HG02970 (cell line): ENCODE data around the gene DNAI1.
"Not testable (repeated sequence)": the region's sequence is repeated elsewhere in the genome, so short reads cannot be mapped to it uniquely, and the experiment has no call there.

Experiments used
- ATAC-seq: cut with Tn5 transposase; IDR thresholded peaks from one replicate; pipeline ENCODE4 v1.9.1; 2021; ENCODE audit warnings: mild to moderate bottlenecking, moderate library complexity, moderate number of reproducible peaks; ENCODE audit not compliant: unreplicated experiment, low FRiP score

The DNAI1 gene

DNA sequence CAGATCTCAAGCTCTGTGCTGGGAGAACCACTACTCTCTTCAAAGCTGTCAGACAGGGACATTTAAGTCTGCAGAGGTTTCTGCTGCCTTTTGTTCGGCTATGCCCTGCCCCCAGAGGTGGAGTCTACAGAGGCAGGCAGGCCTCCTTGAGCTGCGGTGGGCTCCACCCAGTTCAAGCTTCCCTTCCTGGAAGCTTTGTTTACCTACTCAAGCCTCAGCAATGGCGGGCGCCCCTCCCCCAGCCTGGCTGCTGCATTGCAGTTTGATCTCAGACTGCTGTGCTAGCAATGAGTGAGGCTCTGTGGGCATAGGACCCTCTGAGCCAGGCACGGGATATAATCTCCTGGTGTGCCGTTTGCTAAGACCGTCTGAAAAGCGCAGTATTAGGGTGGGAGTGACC lies 73.4 kb downstream of the DNAI1 start:
- not testable (repeated sequence) for ATAC-seq

DNA sequence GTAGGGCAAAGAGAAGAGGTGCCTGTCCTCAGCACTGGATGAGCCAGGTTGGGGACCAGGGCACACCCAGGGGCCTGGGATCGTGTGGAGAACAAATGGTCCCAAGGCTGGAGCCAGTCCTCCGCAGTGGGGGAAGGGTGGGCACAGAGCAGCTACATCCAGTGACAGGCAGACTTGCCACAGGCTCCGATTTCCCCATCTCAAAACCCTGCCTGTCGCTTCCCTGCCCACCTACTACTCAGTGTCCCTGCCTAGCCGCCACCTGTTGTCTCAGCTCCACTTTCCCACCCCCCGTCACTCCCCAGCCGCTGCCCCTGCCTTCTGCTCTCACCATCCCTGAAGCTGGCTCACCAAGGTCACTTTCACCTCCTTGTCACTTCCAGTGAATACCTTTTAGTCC lies 78.1 kb downstream of the DNAI1 start:
- no peak for ATAC-seq

DNA sequence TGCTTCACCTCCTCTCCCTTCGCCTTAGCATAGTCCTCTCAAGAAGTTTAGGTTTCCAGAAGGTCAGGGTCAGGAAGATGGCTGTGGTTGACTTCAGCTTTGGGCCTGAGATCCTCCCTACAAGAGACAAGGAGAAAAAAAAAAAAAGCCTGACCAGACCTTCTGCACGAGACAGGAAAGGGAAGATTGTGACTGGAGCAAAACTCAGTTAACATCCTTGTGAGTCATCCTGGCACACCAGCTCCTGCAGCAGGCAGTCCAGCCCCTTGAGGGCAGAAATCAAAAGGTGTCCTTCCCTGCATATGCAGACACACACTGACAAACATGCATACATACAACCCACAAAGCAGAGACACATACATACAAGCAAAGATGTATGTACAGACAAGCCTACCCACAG lies 82.2 kb downstream of the DNAI1 start:
- no peak for ATAC-seq

DNA sequence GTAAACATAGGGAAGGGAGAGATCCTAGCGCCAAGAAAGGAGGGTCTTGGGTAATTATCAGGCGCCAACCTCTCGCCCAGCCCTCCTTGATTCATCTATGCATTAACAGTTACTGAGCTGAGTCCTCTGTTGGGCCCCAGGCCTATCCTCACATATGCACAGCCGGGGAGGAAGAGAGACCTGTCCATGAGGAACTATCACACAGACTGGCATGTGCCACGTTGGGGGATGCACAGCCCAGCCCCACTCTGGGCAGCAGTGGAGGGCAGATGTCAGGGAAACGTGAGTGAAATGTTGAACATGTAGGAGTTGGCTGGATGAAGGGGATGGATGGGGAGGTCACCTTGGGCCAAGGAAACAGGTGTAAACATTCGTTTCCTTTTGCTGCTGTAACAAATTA lies 82.9 kb downstream of the DNAI1 start:
- ATAC-seq: no peak

DNA sequence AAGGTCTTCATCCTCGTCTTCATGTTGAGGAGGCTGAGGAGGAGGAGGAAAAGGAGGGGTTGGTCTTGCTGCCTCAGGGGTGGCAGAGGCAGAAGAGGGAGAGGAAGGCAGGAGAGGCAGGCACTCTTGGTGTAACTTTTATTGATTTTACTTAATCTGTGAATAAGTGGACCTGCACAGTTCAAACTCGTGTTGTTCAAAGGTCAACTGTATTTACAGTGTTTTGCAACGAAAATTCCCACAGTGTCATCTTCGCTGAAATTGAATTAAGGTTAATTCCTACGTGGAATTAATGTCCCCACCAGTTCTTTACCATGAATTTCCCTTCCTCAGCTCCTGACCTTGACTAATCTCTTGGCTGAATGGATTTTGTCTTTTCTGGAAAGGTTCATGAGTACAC lies 85.4 kb downstream of the DNAI1 start:
- ATAC-seq: no peak

DNA sequence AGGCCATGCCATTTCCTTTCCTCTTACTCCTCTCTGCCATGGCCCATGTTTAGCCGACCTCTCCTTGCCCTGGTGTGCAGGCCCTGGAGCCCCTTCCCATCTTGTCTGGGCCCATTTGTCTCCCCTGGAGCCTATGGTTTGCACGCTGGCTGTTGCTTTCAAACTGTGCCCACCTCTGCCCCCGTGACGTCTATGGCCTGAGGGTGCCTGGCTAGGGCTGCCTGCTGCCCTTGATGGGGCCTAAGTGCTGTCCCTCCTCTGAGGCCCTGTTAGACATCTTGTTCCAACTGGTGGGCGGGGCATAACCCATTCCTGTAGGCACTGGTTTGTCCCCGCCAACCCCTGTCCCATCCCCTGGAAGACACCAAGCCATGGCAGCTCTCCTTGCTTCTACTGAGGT lies 86.9 kb downstream of the DNAI1 start:
- no peak for ATAC-seq

DNA sequence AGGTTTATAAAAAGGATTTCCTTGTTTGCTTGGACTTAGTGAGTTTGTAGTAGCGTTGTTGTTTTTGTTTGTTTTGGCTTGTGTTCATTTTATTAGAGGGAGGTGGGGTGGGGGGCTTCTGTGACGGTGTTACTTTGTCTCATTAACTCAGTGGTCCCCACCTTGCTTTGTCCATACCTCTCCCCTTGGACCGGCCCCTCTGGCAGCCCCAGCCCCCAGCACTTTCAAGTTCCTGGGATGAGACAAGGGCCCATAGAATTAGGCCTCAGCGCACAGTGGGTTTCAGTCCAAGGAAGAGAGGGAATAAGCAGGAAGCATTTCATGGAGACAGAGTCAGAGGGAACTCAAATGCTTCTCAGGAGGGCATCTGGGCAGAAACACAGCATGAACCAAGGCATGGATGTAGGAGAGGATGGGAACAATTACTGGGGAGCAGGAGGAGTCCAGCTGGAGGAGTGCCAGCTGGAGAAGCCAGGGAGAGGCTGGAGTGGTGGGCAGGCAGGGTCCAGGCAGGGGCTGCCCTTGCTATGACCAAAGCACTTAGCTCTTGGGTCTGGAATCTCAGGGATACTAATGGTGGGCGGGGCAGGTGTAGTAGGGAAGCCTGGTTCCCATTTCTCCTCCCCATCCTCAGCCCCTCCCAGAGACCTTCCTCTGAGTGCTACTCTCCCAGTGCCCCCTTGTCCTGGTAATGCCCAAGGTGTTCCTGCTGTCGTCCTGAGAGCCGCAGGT lies 87.7 kb downstream of the DNAI1 start:
- ATAC-seq: no peak

DNA sequence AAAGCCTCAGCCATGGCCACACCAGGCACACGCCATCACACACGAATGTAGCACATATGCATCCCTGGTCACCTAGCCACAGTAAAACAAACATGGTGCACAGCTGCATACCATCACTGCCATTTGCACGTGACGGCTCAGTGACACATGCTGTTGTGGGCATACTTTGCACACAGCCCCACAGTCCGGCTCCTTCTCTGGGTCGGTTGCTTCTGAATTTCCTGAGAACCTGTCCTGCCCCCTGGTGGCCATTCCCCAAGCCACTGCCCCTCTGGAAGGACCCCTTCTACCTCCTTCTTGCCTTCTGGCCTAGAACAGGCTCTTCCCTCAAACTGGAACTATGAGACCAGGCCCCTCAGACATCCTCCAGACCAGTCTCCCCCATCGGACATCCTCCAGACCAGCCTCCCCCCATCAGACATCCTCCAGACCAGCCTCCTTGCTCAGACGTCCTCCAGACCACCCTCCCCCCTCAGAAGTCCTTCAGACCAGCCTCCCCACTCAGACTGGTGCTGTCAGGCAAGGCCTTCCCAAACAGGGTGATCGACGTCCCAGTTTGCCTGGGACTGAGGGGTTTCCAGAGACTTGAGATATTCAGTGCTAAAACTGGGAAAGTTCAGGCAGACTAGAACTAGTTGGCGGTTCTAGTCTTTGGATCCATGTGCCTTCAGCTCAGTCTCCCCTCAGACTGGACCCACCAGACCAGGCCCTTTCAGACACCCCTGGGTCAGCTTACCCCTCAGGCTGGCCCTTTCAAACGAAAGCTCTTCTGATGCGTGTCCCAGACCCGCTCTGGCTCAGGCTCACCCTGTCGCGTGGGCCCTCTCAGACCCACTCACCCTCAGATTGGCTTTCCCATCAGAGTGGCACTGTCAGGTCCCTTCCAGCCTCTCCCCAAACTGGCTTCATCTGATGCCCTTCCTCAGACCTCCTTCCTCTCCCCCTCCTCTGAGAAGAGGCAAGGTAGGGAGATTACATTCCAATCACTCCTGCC lies 88.5 kb downstream of the DNAI1 start:
- no peak for ATAC-seq

DNA sequence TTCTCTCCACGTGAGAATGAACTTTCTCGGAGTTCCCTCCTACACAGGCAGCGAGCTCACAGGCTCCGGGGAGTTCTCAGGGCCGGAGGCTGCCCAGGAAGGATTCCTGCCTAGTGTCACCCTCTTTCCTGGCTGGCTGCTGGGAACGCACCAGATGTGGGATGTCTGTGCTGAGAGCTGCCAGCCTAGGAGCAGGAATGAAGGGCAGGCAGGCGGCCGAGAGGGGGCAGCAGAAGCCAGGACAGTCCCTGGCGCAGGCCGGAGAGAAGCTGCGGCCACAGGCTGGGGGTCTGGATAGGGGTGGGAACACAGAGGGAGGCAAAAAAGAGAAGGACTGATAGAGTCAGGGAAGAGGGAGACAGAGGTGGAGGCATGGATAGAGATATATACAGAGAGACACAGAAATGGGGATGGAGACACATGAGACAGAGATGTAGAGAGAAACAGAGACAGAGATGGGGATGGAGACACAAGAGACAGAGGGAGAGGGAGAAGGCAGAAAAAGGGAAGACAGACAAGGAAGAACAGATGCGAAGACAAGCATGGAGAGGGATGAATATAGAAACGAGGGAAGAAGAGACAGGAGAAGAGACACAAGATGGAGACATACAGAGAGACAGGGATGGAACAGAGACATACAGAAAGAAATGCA lies 89.5 kb downstream of the DNAI1 start:
- ATAC-seq: no peak

DNA sequence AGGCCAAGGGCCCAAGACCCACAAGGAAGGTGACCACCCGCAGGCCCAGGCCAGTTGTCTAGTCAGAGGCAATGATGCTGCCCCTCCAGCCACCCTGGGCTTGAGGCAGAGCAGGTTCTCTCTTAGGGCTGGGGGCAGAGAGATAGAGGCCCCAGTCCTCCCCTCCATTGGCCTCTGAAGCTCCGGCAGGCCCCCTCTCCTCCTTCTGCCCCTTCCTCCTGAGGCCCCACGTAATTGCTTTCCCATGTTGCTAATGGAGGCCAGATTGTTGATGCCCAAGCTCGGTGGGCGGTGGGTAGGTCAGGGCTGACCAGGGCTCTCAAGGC lies 90.8 kb downstream of the DNAI1 start:
- ATAC-seq: no peak

DNA sequence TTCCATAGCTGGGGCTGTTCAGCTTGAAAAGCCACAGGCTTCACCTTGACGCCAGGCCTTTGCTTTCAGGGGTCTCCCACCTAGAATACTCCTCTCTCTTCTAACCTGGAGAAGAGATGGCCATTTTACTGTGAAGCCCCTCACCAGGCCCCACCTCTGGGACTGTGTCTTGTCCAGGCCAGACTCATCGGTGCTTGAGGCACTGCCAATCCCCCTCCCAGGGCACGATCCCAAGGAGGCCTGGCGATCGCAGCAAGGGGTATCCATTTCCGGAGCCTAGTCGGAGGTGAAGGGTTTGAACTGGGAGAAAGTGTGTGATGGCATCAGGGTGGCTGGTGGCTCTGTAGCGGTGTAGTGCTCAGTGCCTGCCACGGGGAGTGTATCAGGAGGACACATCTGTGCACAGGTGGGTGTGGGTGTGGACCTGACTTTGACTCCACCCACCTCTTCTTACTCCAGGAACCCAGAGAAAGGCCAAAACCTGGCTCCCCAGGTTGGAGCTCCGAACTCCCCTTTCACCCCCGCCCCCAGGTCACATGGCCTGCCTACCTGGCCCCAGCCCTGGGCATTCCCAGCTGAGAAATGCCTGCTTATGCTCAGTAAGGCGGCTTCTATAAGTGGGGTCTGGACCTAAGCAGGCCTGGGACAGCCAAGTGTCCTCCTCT lies 91.5 kb downstream of the DNAI1 start:
- ATAC-seq: no peak

DNA sequence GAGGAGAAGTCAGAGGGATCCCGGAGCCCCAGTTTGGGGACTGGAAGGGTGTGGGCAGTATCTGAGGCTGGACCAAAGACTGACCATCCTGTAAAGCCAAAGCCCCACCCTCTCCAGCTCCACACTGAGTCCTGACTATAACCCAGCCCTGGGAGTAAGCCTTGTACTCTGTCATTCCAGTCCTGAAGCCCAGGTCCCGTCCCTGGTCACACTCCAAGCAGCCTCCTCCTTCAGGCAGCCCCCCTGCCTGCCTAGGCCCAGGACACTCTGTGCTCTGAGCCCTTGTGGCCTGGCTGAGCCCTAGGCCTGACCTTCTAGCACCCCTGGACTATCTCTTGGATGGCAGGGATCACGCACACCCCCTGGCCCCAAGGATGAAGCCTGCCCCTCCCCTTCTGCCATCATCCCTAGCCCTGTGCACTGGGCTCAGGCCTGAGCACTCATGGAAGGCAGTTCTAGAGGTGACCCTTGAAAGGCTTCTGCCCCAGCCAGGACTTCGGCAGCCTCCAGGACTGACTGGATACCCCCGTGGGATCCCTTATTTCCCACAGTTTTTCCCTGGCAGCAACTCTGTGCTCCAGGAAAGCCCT lies 92.2 kb downstream of the DNAI1 start:
- ATAC-seq: no peak

DNA sequence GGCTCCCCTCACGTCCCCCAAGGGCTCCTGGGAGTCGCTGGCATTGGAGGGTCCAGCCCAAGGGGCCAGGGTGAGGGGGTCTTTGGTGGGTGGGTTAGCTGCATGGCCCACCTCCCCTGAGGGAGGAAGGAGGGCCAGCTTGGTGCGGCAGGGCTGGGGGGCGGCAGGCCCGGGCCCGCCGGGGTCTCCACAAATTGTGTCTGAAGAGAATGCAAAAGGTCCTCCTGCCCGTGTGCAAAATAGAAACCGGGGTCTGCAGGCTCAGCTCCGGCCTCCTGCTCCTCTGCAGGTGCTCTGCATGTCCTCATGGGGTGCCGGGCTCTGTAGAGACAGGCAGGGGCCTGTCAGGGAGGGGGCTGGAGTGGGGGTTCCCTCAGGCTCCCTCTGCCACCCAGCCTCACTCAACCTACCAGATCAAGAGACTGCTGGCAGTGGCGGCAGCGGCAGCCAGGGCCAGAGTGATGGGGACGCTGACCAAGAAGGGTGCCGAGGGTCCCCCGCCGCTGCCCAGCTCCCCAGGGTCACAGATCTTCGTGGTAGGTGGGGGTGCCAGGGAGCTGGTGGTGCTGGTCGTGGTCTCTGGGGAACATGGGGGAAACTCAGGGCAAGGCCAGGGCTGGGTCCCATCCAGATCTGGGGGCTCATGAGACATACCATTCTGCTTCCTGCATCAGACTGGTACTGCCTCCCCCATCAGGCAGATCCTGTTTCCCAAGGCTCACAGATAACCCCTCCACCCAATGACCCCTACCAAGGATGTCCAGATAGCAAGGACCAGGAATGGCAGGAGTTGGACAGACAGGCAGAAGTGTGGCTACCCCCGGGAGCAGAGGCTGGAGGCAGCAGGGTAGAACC lies 93.4 kb downstream of the DNAI1 start:
- no peak for ATAC-seq

DNA sequence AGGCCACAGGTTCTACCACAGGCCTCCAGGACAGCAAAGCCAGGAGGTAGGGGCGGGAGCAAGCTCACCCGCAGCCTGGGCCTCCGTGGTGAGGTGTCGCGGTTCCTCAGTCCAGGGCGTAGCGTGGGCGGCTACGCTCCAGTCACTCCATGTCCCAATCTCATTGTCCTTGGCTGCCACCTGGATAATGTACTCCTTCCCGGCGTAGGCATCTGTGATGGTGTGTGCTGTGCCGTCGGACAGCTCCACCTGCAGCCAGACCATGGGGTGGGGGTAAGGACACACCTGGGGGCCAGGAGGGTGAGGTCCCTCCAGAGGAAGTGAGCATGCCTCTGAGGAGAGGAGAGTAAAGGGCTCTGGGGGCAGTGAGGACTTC lies 94.0 kb downstream of the DNAI1 start:
- ATAC-seq: no peak

DNA sequence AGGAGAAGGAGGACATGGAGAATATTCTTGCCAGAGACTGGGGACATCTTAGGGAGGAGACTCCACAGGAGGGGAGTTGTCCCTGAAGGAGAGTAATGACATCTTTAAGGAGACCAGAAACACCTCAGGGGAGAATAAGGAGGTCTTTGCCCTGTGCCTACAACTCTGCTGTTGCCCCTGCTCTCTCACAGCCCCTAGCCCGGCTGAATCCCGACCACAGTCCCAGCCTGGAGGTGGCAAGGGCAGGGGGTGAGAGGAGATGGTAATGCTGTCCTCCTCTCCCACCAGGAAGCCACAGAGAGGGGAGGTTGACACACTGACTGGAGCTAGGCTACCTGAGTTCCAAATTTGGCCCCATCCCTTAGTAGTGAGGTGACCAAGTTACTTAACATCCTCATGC lies 94.4 kb downstream of the DNAI1 start:
- ATAC-seq: no peak

DNA sequence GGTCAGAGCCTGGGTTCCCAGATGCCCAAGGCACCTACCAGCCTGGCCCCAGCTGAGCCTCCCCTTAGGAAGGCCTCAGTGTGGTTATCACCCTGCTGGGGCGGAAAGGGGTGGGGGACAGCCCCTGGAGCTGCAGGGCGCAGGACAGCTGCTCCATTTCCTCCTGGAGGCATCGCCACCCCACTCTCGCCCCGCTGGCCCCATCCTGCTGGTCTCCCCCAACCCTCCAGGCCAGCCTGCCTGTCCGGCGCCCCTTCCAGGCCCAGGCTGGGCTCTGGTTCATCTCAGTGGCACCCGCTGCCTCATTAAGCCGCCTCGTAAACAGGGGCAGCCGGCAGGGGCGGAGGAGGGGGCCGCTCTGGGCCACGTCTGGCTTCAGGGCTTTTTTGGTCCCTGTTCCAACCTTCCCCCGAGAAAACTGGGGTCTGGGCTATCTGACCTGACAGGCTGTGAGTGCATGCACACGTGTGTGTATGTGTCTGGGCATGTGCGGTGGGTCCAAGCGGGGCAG lies 95.0 kb downstream of the DNAI1 start:
- no peak for ATAC-seq

DNA sequence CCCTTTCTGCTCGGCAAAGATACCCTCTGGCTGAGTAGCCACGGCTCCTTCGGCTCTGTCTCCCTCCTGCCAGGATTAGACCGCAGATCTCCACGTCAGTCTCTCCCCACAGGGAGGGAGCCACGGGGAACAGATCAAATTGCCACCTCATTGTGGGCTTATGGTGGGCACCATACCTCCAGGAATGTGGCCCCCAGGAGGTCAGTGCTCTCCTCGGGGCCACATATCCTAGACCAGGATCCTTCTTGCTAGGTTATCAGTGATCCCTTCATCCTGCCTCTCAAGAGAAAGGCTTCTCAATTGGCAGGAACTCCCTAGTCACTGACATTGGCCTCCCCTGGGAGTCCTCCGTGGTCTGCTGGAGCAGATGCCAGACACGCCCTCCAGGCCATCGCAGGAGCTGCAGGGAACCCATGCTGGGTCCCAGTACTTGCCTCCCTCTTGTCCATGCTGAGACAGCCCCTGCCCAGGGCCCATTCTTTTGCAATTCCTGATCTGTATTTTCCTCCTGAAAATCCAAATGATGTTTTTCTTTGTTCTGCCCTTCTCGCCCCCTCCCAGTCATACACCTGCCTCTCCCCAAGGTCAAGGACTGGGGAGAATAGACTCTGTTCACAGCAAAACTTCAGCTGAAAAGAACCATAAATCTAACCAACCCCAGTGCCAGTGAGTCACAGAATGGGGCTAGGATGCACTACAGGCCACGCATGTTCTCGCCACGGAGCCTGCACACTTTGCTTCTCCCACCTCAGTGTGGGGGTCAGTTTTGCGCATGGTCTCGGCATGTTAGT lies 95.8 kb downstream of the DNAI1 start:
- no peak for ATAC-seq

DNA sequence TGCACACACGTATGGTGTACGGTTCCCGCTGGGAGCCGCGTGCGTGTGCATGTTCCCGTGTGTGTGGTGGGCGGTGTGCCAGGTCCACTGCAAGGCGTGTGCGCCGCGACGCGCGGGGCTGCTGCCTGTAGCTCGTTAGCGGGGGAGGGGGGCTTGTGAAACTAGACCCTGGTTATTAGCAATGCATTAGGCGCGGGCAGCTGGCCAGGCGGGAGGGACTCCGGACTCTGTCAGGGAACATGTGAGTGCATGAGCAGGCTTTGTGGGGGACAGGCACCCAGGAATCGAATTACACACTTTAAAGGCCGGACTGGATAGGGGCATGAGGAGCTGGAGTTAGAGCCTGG lies 96.4 kb downstream of the DNAI1 start:
- no peak for ATAC-seq

DNA sequence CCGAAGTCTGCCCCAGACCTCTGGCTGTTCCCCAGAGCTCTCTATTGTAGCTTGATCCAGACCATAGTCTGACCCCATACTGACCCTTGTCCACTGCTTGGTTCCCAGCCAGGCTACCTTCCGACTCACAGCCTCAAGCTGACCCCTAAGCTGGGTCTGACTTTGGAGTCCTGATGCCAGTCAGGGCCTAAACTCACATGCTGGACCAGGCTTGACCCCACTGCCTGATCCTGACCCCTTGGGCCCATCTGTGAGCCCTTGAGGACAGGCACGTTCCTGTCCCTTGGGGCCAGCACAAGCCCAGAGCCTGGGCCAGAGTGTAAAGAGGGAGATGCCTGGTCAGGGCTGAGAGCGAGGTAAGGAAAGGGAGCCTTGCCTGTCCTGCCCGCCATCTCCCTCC lies 96.9 kb downstream of the DNAI1 start:
- no peak for ATAC-seq
